Upper lobe of left lung (tissue), 4 donors: ENCODE results near the gene ARHGAP10.

Source experiments
- CTCF ChIP-seq, 6 experiments: fragments of 450-650 bp in 4 of 6; fragments of 200-600 bp in 2 of 6; sonication (generic) in 2 of 6; IDR thresholded peaks; one replicate each; pipeline ENCODE4 v1.5.1; 2016 to 2019; ENCODE audit warnings: antibody characterized with exemption in 6 of 6
- POLR2AphosphoS5 ChIP-seq, 2 donors: sonication (generic); formaldehyde crosslinking; IDR thresholded peaks; one replicate each; pipeline ENCODE4 v1.5.1; 2017; ENCODE audit warnings: antibody characterized with exemption in 2 of 2

- TF ChIP-seq CTCF (IDR thresholded peaks at IDR 0.05), result no peak
- no peak for TF ChIP-seq POLR2AphosphoS5 (IDR thresholded peaks at IDR 0.05)
These were observed 335.5 kb downstream of the ARHGAP10 start for GRCh38 chr4:148067301-148067916.
